Activated naive CD8-positive, alpha-beta T cell treated with anti-CD3 and anti-CD28 coated beads, Interleukin-2, amount 50 U/mL, for 24 hours (primary cell): ENCODE data around the gene XIRP2.

ENCODE experiments used
- ATAC-seq: fragments of 150-1000 bp; cut with Tn5 transposase; one replicate; pipeline ENCODE4 v1.10.0; 2021
- DNase-seq: peaks from one replicate; pipeline ENCODE4 v3.0.0; 2021
- H3K27ac Mint-ChIP-seq: one replicate; pipeline ENCODE4 v1.8.0; 2021; ENCODE audit warnings: mild to moderate bottlenecking, mixed read lengths
- H3K27me3 Mint-ChIP-seq: one replicate; pipeline ENCODE4 v1.8.0; 2021; ENCODE audit warnings: mixed read lengths
- H3K36me3 Mint-ChIP-seq: one replicate; pipeline ENCODE4 v1.8.0; 2021; ENCODE audit warnings: low read depth, mixed read lengths
- H3K4me1 Mint-ChIP-seq: one replicate; pipeline ENCODE4 v1.8.0; 2021; ENCODE audit warnings: mixed read lengths
- H3K4me3 Mint-ChIP-seq: one replicate; pipeline ENCODE4 v1.8.0; 2021; ENCODE audit warnings: mild to moderate bottlenecking, moderate library complexity, mixed read lengths
- H3K9me3 Mint-ChIP-seq: one replicate; pipeline ENCODE4 v1.8.0; 2021; ENCODE audit warnings: mixed read lengths

The XIRP2 gene

DNA sequence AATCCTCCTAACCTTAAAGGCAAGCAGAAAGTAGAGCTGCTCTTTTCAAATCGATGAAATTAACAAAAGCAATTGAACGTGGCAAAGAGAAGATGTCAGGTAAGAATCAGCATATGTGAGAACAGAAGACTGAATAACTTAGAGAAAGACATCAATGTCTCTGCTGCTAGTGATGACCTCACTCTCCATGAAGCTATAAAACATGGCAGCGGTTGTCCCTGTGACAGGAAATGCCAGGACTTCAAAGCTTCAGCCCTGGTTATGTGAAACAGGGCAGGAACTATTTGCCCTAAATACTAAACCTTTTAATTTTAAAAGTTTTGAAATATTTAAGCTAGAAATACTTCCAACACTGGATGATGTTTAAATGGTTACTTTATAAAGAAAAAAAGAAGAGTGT lies 383.7 kb downstream of the XIRP2 start:
- Mint-ChIP-seq H3K27me3 (peaks cover 2% of the 10 kb centered on the region), H3K36me3 (no peaks in the 10 kb centered on the region), H3K27ac (no peak overlapping the region), H3K9me3 (peaks cover 26% of the 10 kb centered on the region), H3K4me1 (no peaks in the 10 kb centered on the region), H3K4me3 (no peak overlapping the region)
- no peak for ATAC-seq
- no peak for DNase-seq

DNA sequence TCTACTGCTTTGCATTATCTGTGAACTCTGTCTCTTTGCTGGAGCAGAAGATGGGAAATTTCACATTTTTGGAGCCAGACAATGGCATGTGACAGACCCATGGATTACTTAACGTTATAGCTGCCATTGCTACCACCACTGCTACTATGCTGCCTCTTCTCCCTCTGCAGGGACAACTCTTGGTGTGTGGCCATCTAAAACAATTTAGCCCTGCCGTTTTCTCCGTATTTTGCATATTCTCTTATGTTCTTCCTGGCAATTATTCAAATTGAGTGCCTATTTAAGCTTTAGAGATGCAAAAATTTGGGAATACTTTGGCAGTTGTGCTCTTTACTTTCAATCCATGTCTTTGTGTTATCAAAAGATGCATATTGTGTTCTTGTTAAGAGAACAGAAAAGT lies 386.8 kb downstream of the XIRP2 start:
- H3K4me3 Mint-ChIP-seq: no peak overlapping the region
- H3K36me3 Mint-ChIP-seq: no peaks in the 10 kb centered on the region
- H3K9me3 Mint-ChIP-seq: no peaks in the 10 kb centered on the region
- DNase-seq (no peak), ATAC-seq (no peak)
- peaks cover 2% of the 10 kb centered on the region for H3K27me3 Mint-ChIP-seq
- H3K27ac Mint-ChIP-seq: no peak overlapping the region
- H3K4me1 Mint-ChIP-seq: no peaks in the 10 kb centered on the region

DNA sequence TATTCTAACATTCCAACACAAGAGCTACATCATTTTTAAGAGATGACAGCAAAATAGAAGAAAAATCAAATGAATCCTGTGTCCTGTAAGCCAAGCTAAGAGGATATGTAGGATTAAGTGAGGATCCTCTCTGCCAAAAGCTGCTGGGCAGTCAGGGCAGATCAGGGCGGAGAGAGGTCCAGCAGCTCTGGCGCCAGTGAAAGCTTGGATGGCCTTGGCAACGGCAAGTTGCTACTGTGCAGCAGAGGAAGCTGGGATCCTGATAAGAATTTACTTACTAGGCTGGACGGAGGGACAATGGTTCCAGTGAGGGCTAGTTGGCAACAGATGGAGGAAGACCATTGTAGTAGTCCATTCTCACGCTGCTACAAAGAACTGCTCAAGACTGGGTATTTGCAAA lies 391.5 kb downstream of the XIRP2 start:
- no peak overlapping the region for H3K4me3 Mint-ChIP-seq
- H3K4me1 Mint-ChIP-seq: no peaks in the 10 kb centered on the region
- ATAC-seq: no peak
- no peak for DNase-seq
- peaks cover 4% of the 10 kb centered on the region for H3K9me3 Mint-ChIP-seq
- no peak overlapping the region for H3K27ac Mint-ChIP-seq
- peaks cover 4% of the 10 kb centered on the region for H3K27me3 Mint-ChIP-seq
- H3K36me3 Mint-ChIP-seq: no peaks in the 10 kb centered on the region

DNA sequence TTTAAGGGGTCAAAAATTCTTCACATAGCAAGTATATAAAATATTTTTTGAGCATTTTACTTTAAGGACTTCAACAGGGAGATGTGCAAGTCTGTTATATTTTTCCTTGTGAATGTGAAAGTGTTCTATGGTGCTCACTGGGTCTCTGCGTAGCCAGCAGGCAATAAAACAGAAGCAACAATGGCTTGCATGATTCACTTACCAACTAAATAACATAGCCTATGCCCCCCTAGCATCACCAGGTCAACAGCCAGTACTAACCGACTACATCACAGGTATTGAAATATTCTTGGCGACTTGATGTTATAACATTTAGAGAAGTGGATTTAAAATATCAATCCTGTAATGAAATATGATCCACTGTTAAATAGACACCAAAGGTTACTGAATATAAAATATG lies 398.9 kb downstream of the XIRP2 start:
- no peak for ATAC-seq
- H3K36me3 Mint-ChIP-seq: no peaks in the 10 kb centered on the region

DNA sequence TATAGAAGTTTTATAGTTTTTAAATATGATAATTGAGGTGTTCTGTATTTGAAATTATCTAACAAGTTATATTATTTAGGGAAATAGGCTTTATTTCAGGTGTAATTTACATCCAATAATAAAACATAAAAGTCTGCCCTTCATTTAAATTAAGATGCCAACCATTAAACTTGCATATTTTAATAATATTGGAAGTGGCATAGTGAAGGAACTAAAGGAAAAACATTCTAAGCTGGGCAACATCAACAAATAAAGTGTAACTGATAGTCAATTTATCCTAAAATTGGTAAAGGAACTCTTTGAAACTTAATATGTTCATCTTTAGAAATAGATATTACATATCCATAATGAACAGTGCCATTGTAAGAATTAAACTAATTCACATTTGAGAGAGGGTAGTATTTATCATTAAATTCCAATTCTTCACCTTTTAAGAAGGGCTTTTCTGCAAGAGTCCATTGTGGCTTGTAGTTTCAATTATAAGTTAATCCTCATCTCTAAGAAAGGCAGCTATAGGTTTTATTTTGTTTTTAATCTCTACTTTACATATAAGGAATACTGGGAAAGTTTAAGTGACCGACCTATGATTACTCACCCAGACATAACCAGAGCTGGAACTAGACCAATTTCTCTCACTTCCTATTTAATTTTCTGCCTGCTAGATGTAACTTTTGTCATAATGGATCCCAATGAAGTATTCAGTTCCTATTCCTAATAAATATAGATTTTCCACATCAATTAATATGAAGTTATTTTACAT lies 401.6 kb downstream of the XIRP2 start:
- H3K9me3 Mint-ChIP-seq: no peaks in the 10 kb centered on the region

More for the DNA sequence above, 398.9 kb downstream of the XIRP2 start:
- no peak overlapping the region for H3K4me3 Mint-ChIP-seq
- H3K9me3 Mint-ChIP-seq: peaks cover 4% of the 10 kb centered on the region
- no peak for DNase-seq
- H3K4me1 Mint-ChIP-seq: no peaks in the 10 kb centered on the region
- H3K27me3 Mint-ChIP-seq: peaks cover 28% of the 10 kb centered on the region
- no peak overlapping the region for H3K27ac Mint-ChIP-seq

DNA sequence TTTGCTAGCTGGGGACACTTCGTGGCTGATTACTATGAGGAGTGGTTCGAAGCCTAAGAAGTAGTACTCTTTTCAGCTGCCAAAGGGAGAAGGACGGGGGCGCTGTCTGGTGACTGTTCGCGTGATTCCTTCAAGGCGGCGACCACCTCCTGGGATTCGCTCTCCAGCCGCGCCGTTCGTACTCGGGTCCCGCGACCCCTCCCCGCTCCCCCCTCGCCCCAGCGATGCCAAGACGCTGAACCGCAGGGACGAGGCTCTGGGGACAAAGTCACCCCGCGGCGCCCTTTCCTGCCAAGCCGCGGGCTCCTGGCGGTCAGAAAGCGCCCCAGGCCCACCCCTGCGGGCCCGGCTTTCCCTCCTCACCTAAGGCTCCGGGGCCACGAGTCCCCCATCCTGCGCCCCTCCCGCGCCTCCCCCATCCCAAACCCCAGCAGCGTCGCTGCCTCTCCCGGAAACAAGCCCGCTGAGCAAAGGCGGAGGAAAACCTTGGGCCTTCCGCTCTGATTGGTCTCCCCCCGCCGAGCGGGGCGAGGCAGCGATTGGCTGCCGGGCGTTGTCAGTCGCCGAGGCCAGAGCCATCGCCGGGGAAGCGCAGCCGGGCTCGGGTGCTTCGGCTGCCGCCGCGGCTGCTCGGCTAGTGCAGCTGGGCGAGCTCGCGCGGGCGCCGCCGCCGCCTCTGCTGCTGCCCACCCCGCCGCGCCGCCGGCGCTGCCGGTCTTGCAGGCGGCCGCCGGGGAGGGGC lies 404.3 kb downstream of the XIRP2 start, which contains the start of gene B3GALT1:
B3GALT1 (plus strand) TSS at position 572 of the 742 bp plus-strand sequence.
- ATAC-seq (peak; percentile 96), DNase-seq (peak; percentile 65)
- H3K9me3 Mint-ChIP-seq: peaks cover 3% of the 10 kb centered on the region
- no peak within 1 kb of the TSS for H3K27ac Mint-ChIP-seq
- peaks cover 1% of the 10 kb centered on the region for H3K36me3 Mint-ChIP-seq
- peak within 1 kb of the TSS; percentile 67 for H3K4me3 Mint-ChIP-seq
- H3K4me1 Mint-ChIP-seq: peaks cover 14% of the 10 kb centered on the region
- H3K27me3 Mint-ChIP-seq: peaks cover 47% of the 10 kb centered on the region

More for the DNA sequence above, 401.6 kb downstream of the XIRP2 start:
- Mint-ChIP-seq H3K4me1 (peaks cover 14% of the 10 kb centered on the region), H3K27me3 (peaks cover 38% of the 10 kb centered on the region), H3K4me3 (no peak overlapping the region), H3K36me3 (no peaks in the 10 kb centered on the region), H3K27ac (no peak overlapping the region)
- no peak for ATAC-seq
- DNase-seq: no peak

DNA sequence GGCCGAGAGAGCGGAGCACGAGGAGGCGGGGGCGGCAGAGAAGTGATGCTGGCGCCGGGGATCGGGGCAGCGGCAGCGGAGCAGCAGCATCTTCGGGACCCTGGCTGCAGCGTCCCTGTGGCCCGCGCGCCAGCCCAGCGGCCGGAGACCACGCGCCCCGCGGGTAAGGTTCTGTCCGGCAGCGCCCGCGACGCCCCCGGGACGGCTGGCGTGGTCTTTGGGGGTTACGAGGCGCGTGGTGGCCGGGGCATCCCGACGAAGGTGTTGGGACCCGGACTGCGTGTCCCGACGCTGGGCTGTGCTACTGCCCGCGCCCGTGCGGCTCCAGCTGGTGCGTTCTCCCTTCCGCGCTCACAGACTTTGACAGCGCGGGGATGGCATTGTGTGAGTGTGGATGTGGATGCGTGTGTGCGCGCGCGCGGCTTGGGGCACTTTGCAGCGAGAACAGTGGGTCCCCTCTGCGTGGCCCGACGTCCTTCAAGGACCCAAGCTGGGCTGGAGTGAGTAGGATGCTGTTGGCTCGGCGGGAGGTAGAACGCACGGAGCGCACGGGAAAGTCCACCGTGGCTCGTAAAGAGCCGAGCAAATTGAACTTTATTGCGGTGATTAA lies 405.0 kb downstream of the XIRP2 start:
- peak overlapping the region; percentile 57 for H3K4me3 Mint-ChIP-seq
- H3K36me3 Mint-ChIP-seq: peaks cover 1% of the 10 kb centered on the region

DNA sequence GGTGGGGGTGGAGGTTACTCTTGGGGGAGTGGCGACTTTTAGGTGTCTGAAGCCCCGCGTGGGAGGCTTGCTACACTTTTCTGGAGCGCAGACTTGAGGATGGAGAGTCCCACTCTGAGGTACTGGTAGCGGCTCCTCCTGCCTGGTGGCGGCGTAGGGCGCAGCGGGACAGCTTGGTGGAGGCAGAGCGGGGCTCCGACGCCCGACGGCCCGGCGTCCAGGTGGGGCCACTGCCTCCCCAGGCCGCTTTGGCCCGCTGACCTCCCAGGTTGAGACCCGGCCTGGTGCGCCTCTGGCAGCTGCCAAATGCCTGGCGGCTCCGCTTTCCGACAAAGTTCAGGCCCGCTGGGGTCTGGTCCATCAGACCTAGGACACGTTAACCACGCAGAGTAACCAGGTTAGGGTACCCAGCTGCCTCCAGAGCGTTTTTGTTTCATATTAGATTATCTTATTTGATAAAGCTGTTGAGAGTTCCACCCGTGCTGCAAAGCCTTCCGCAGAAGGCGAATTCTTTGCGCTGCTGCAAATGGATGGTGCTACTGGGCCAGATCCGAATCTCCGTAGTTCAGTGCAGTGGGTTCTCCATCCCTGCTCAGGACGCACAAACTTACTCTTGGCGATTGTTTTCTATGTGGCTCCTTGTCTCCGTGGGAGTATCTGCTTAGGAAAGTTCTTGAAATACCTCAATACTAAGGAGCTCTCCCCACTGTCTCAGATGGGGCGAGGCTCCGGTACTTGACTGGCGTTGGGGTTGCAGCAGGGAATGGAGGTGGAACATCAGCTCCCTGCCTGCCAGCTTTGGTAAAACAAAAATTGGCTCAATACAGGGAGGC lies 405.9 kb downstream of the XIRP2 start:
- DNase-seq (peak; percentile 2), ATAC-seq (no peak)
- Mint-ChIP-seq H3K27me3 (peaks cover 43% of the 10 kb centered on the region), H3K4me1 (peaks cover 14% of the 10 kb centered on the region), H3K4me3 (peak overlapping the region; percentile 61), H3K27ac (no peak overlapping the region), H3K36me3 (peaks cover 1% of the 10 kb centered on the region), H3K9me3 (peaks cover 3% of the 10 kb centered on the region)

More for the DNA sequence above, 405.0 kb downstream of the XIRP2 start:
- Mint-ChIP-seq H3K27me3 (peaks cover 47% of the 10 kb centered on the region), H3K9me3 (peaks cover 3% of the 10 kb centered on the region), H3K27ac (no peak overlapping the region), H3K4me1 (peaks cover 14% of the 10 kb centered on the region)
- ATAC-seq: peak; percentile 42
- DNase-seq: peak; percentile 6

DNA sequence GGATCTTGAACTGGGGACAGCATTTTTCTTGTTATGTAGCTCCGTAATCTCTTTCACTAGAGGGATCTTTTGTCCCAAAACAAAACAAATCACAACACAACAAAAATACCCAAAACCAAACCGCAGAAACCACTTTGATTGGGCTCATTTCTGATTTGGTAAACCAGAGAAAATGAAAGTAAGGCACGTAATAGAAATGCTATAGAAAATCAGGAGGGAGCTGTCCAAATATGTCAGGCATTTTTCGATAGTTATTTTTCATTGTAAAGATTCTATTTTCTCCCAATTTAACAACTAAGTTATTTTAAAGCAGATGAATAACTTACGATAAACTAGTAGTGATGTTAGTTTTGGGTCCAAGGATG lies 406.5 kb downstream of the XIRP2 start:
- DNase-seq (no peak), ATAC-seq (no peak)
- H3K4me1 Mint-ChIP-seq: peaks cover 14% of the 10 kb centered on the region
- peaks cover 1% of the 10 kb centered on the region for H3K36me3 Mint-ChIP-seq
- H3K27ac Mint-ChIP-seq: no peak overlapping the region
- peak overlapping the region; percentile 61 for H3K4me3 Mint-ChIP-seq
- H3K27me3 Mint-ChIP-seq: peaks cover 42% of the 10 kb centered on the region
- H3K9me3 Mint-ChIP-seq: peaks cover 3% of the 10 kb centered on the region

DNA sequence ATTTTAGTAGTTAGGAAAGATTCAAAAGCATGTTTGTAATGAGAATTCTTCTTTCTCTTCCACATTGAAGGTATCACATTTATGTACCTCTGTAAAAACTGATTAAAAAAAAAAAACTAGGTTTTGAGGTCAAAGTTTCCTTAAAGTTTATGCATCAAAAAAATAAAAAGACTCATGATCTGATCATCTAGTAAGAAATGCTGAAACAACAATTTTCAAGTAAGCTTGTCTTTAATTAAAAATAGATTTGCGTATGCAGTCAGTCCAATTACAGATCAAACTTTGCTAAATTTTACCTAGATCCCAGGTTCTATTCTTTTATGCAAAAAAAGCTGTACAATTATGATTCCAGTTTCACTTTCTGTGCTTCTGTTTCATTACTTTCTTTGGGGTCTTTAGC lies 409.0 kb downstream of the XIRP2 start:
- H3K36me3 Mint-ChIP-seq: peaks cover 1% of the 10 kb centered on the region
- peaks cover 28% of the 10 kb centered on the region for H3K27me3 Mint-ChIP-seq
- peaks cover 14% of the 10 kb centered on the region for H3K4me1 Mint-ChIP-seq
- H3K9me3 Mint-ChIP-seq: peaks cover 3% of the 10 kb centered on the region
- H3K4me3 Mint-ChIP-seq: no peak overlapping the region
- ATAC-seq: no peak
- no peak overlapping the region for H3K27ac Mint-ChIP-seq
- no peak for DNase-seq

DNA sequence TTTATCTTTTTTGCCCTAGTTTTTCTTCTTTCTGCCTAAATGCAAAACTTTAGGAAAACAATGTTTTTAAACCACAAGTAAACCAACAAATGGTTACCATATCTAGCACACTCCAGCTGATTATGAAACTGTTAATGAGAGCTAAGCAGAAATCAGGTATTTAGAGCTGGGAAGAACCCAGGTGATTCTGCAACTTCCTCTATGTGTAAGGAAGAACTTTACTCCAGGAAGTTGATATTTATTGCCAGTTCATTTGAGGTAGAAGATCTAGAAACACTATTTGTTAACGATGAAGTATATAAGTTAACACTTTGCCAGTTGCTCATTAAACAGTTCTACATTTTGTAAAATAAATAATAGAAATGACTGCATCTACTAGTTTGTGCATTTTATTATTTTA lies 409.7 kb downstream of the XIRP2 start:
- peaks cover 1% of the 10 kb centered on the region for H3K36me3 Mint-ChIP-seq
- H3K9me3 Mint-ChIP-seq: peaks cover 3% of the 10 kb centered on the region
- peaks cover 14% of the 10 kb centered on the region for H3K4me1 Mint-ChIP-seq
- peaks cover 28% of the 10 kb centered on the region for H3K27me3 Mint-ChIP-seq
- ATAC-seq (no peak), DNase-seq (no peak)
- H3K4me3 Mint-ChIP-seq: no peak overlapping the region
- no peak overlapping the region for H3K27ac Mint-ChIP-seq
